Hematopoietic multipotent progenitor cell treated with erythropoietin and hydrocortisone succinate and interleukin-3 and kit ligand, for 15 days (in vitro differentiated cells): ENCODE measurements around the gene DNAH9.
A peak's percentile ranks its signal among the peaks of the same experiment; 100 is the strongest.

ENCODE experiments used
- DNase-seq: peaks from one replicate; pipeline ENCODE4 v3.0.0-alpha.2; 2015; ENCODE audit warnings: low spot score

Gene DNAH9, protein sequence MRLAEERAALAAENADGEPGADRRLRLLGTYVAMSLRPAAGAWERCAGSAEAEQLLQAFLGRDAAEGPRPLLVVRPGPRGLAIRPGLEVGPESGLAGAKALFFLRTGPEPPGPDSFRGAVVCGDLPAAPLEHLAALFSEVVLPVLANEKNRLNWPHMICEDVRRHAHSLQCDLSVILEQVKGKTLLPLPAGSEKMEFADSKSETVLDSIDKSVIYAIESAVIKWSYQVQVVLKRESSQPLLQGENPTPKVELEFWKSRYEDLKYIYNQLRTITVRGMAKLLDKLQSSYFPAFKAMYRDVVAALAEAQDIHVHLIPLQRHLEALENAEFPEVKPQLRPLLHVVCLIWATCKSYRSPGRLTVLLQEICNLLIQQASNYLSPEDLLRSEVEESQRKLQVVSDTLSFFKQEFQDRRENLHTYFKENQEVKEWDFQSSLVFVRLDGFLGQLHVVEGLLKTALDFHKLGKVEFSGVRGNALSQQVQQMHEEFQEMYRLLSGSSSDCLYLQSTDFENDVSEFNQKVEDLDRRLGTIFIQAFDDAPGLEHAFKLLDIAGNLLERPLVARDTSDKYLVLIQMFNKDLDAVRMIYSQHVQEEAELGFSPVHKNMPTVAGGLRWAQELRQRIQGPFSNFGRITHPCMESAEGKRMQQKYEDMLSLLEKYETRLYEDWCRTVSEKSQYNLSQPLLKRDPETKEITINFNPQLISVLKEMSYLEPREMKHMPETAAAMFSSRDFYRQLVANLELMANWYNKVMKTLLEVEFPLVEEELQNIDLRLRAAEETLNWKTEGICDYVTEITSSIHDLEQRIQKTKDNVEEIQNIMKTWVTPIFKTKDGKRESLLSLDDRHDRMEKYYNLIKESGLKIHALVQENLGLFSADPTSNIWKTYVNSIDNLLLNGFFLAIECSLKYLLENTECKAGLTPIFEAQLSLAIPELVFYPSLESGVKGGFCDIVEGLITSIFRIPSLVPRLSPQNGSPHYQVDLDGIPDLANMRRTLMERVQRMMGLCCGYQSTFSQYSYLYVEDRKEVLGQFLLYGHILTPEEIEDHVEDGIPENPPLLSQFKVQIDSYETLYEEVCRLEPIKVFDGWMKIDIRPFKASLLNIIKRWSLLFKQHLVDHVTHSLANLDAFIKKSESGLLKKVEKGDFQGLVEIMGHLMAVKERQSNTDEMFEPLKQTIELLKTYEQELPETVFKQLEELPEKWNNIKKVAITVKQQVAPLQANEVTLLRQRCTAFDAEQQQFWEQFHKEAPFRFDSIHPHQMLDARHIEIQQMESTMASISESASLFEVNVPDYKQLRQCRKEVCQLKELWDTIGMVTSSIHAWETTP (N-terminal part only)

DNA sequence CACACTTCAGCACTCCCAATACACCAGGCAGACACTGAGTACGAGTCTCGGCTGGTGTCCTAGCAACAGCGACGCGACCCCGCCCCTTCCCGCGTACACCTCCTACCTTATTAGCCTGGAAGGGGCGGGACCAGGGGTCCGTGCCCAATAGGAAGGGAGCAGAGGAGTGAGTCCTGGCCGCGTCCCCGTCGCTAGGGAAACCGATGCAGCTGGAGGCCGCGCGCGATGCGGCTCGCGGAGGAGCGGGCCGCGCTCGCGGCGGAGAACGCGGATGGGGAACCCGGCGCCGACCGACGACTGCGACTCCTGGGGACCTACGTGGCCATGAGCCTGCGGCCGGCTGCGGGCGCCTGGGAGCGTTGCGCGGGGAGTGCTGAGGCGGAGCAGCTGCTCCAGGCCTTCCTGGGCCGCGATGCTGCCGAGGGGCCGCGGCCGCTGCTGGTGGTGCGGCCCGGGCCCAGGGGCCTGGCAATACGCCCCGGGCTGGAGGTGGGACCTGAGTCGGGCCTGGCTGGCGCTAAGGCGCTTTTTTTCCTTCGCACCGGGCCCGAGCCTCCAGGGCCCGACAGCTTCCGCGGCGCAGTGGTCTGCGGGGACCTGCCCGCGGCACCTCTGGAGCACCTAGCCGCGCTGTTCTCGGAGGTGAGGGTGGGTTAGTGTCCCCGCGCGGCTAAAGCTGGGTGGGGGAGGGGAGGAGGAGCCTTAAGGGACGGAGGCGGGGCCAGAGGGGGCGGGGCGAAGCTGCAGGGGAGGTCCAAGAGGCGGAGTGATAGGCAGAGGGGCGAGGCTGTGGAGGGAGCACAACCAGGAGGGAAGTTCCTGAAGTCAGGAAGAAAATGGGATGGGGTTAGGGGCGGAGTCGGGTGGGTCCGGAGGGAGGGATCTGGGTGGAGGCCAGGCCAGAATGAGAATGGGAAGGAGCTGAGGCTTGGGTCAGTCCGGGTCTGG is at the start of gene DNAH9:
Gene DNAH9 (plus strand): TSS at position 197 of the 948 bp plus-strand sequence. CDS start 29 bp downstream, at position 226.
- DNase-seq: peak; percentile 2

DNA sequence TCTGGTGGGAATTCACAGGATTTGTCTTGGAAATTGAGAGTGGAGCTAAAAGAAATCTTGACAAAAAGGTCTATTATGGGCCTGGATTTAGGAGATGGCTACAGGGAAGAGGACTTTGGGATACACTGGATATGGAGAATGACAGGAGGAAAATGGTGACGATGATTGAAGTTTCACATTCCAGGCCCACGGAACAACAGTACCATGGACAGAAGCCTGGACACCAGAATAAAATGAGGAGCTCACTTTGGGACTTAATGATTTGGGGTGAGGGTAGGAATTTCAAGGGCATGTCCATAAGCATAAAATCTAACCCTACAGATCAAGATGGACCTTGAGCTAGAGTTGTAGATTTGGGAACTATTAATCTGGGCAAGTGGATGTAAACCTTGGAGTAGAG is 47.8 kb upstream of the DNAH9 start:
- no peak for DNase-seq

- no peak for DNase-seq
Measured at GRCh38 chr17:11551442-11551841, 46.8 kb upstream of the DNAH9 start.

GRCh38 chr17:11553135-11553534 is 45.1 kb upstream of the DNAH9 start:
- no peak for DNase-seq

- DNase-seq: no peak
Measured at GRCh38 chr17:11554042-11554441, 44.2 kb upstream of the DNAH9 start.

DNA sequence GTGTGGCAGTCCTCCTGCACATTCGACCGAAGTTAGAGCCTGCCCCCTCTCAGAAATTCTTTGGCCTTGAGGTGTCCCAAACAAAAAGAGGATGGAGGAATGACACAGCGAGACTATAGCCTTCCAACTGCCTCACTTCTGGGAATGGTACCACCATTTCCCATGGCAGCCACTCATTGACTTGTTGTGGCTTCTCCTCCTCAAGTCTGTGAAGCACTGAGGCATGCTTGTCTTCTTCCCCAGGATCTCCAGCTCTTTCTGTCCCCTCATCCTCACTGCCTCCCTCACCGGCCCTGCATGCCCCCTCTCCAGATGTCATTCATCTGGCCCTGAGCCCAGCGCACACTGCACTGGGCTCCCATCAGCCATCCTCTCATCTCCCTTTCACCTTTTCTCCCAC is 43.7 kb upstream of the DNAH9 start:
- DNase-seq: no peak

- DNase-seq: no peak
Measured at GRCh38 chr17:11555530-11555929, 42.7 kb upstream of the DNAH9 start.

DNA sequence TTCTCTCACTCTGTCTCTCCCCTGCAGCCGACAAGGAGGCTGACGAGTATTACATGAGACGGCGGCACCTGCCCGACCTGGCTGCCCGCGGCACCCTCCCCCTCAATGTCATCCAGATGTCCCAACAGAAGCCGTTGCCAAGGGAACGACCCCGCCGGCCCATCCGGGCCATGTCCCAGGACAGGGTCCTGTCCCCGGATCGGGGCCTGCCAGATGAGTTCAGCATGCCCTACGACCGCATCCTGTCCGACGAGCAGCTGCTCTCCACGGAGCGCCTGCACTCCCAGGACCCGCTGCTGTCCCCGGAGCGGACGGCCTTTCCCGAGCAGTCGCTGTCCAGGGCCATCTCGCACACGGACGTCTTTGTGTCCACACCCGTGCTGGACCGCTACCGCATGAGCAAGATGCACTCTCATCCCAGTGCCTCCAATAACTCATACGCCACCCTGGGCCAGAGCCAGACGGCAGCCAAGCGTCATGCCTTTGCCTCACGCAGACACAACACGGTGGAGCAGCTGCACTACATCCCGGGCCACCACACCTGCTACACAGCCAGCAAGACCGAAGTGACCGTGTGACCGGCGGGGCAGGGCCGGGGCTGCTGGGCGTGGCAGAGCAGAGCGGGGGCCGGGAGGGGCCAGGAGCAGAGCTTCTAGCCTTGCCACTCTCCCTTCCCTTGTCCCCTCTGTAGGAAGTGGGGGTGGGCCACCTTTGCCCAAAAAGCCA is 40.4 kb upstream of the DNAH9 start:
- no peak for DNase-seq

DNA sequence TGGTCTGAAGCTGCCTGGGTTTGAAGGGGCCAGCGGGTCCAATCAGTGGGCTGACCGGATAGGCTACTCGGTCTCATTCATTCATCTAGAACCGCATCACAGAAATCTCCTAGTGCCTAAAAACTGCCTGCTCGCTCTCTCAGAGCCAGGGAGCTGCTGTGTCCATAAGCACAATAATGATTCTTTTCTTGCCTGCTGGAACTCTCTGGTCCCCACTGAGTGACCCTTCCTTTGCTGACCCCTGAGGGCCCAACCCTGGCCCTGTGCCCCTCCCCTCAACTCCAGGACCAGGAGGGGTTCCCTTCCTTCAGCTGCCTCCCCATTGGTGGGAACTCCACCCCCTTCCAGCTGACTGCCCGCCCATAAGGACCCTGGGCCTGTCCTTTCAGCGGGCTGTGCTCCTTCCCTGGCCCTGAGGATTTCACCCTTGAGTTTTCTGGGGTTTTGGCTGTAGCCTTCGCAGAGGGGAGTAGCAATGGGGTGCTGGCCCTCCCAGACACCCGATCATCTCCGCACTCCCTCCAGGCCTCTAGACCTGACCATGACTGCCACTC is 39.5 kb upstream of the DNAH9 start:
- DNase-seq: no peak

GRCh38 chr17:11559601-11560000 is 38.7 kb upstream of the DNAH9 start:
- no peak for DNase-seq

- DNase-seq: no peak
Measured at GRCh38 chr17:11561281-11561680, 37.0 kb upstream of the DNAH9 start.

- no peak for DNase-seq
Measured at GRCh38 chr17:11561702-11562101, 36.6 kb upstream of the DNAH9 start.

- DNase-seq: no peak
Measured at GRCh38 chr17:11564589-11565380, 33.5 kb upstream of the DNAH9 start.

DNA sequence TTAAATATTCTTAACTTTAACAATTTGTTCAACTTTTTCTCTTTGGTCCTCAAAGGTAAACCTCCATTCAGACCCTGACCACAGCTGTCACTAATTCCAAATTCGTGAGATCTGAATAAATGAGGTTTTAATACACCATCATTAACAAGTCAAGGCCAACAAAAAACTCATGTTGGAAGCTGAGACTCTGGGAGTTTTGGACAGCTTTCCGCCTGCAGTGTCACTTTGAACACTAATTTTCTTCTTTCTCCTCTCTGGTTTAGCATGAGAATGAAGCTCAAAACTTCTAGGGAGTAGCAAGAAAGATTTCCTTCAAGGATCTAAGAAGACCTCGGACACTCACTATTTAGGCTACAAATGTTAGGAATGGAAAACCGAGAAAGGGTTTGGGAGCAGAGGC is 32.7 kb upstream of the DNAH9 start:
- no peak for DNase-seq

GRCh38 chr17:11578998-11579397 is 19.3 kb upstream of the DNAH9 start:
- no peak for DNase-seq

- DNase-seq: no peak
Measured at GRCh38 chr17:11580677-11581076, 17.6 kb upstream of the DNAH9 start.

- DNase-seq: no peak
Measured at GRCh38 chr17:11582217-11582616, 16.1 kb upstream of the DNAH9 start.

GRCh38 chr17:11583306-11583992 is 14.8 kb upstream of the DNAH9 start:
- DNase-seq: no peak

DNA sequence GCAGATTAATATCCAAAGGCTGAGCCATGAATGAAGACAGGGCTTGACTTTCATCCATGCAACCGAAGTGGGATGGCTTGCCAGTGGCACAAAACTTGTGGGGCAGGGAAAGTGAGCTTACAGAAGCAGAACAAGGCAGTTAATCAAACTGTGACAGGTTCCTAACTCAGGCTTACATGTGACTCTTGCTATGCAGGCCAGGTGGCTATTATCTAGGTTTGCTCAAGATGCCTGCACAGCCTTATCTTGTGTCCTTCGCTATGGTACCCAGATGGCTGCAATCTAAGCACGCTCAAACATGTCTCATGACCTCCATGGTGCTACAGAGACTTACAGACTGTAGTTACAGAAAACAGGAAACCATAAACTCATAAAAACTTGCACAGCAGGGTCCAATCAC is 8.6 kb upstream of the DNAH9 start:
- no peak for DNase-seq
